ENCODE results near the gene CACNA2D2.

Gene CACNA2D2

DNA sequence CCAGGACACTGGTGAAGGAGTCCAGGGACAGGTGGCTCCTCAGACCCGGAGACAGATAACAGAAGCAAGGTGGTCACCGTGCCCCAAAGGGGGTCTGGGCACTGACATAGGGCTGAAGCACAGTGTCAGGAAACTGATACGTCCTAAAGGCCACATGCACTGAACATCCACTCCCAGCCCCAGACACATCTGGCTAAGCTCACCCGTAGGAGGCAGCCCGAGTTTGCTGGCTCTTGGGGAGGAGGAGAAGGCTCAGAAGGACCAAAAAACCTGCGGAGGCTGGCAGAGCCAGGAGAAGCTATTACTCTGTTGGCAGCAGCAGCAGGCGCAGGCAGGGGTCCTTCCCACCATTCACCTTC lies 1.2 kb downstream of the CACNA2D2 start:
- DNase-seq (ENCODE audit: low read depth, low spot score) = no peak

DNA sequence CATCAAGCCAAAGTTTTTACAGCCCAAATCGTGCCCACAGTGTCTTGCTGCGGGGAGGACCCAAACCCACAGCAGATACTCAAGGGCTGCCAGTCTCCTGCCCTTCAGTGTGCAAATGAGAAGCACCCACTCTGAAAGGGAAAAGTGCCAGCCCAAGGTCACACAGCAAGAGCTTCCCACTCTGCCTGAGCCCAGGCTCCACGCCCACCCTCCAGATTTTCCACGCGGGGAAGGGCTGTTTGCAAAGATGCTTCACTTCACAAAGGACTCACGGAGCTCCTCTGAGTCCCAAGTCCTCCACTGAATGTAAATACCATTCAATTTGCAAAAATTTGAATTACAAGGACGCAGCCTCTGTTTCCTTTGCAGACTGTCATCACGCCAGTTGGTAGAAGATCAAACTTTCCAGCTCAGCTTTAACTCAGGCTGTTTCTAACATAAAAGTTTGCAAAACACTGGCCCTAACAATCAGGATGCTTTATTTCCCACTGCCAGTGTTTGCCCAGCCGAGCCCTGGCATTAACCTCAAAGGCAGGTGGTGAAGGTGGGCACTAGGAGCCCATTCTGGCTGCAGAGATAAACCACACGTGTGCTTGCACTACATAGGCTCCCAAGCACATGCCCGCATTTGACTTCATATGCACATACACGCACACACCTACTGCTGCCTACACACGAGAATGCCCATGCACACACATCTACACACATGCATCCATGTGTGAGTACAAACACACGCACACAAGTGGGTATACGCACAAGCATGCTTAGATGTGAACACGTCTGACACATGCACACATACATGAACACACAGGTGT lies 7.6 kb downstream of the CACNA2D2 start:
- DNase-seq (ENCODE audit: low read depth, low spot score) = no peak

DNA sequence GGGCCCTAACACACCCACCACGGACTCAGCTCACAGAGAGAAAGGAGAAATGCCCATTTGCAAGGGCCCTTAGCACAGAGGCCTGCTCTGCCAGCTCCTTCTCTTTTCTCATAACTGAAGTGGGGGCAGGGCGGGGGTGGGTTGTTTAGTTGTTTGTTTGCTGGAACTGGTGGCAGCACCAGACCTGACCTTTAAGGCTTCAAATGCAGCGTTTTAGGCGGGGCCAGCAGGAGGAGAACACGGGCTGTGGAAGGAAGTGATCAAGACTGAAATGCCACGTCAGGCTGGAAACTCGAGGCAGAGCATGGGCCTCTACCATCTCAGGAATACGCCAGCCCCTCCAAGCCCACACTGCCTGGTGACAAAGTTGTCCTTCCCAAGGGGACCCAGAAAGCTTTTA lies 9.3 kb downstream of the CACNA2D2 start:
- DNase-seq (ENCODE audit: low read depth, low spot score) = no peak

DNA sequence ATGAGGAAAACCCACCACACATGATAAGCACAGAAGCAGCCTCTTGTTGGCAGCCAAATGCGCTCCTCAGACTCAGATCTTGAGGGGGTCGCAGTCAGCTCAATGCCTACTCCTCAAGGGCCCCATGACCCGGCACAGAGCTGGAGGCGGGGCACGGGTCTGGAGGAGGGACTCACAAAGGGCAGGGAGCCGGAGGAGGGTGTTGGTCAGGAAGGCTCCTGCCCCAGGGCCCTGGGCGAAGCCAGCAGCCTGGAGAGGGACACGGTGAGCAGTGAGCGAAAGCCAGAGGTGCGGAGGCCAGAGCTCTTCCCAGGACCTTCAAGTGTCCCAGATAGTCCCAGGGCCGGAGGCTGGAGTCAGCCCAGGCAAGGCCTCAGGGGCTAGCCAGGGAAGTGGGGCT lies 9.8 kb downstream of the CACNA2D2 start:
- no peak for DNase-seq (ENCODE audit: low read depth, low spot score)

DNA sequence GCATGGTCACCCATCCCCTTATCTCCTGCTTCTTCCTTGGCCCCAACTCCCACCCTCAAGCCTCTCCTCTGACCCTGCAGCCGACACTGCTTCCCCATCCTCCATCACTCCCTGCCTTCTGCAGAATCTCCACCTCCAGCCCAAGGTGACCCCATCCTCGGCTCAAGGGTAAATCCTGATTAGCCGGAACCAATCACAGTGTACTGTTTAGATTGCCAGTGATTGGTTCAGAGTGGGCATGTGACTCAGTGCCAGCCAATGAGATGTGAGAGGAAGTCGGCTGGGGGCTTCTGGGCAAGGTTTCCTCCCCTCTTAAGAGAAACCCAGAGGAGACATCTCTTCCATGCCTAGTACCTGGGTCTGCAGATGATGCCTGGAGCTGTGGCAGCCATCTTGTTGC lies 10.3 kb downstream of the CACNA2D2 start:
- no peak for DNase-seq (ENCODE audit: low read depth, low spot score)

DNA sequence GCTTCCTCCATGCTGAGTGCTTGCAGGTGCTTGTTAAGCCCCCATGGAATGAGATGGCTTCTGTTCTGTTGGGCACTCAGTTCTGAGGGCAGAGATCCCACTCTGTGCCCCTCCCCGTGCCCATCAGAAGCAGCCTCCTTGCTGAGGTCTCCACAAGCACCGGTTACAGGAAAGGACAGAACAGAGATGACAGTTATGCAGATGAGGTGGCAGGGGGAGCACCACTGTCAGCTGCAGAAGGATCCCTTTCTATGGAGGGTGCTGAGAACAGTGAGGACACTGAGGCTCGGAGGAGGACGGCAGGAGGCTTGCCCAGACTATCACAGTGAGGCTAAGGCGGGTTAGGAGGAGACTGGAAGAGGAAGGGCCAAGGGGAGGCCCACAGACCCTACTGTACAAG lies 12.4 kb downstream of the CACNA2D2 start:
- DNase-seq (ENCODE audit: low read depth, low spot score) = no peak

DNA sequence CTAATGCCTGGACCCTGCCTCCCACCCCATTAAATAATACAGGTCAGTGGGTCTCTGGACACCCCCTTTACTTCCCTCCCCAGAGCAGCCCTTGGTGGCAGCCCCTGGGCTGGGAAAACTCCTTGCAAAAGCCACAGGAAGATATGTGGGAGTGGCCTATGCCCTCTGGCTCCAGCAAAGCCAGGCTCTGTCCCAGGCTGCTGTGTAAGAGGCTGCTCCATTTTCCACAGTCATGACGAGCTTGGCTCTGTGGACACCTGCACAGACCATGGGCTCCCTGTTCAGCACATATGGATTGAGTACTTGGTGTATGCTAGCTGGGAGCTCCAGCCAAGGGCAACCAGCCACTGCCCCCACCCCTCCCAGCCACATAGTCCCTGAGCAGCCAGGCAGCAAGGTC lies 13.0 kb downstream of the CACNA2D2 start:
- no peak for DNase-seq (ENCODE audit: low read depth, low spot score)

DNA sequence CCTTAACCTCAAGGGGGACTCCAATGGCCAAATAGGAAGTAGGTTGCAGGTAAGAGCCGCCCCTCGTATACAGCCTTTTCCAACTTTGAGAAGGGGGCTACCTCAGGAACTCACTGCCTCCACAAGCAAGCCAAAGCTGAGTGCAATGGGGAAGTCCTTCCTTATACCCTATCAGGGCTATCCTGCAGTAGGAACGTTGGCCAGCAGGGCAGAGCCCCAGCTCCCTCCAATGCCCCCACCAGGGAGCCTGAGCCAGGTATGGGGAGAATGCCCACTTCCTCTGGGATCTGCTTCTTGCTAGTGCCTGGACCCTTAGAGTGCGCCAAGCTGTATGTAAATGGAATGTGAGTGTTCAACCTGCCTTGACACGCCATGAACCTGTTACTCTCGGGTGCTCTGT lies 16.3 kb downstream of the CACNA2D2 start:
- DNase-seq (ENCODE audit: low read depth, low spot score) = no peak

DNA sequence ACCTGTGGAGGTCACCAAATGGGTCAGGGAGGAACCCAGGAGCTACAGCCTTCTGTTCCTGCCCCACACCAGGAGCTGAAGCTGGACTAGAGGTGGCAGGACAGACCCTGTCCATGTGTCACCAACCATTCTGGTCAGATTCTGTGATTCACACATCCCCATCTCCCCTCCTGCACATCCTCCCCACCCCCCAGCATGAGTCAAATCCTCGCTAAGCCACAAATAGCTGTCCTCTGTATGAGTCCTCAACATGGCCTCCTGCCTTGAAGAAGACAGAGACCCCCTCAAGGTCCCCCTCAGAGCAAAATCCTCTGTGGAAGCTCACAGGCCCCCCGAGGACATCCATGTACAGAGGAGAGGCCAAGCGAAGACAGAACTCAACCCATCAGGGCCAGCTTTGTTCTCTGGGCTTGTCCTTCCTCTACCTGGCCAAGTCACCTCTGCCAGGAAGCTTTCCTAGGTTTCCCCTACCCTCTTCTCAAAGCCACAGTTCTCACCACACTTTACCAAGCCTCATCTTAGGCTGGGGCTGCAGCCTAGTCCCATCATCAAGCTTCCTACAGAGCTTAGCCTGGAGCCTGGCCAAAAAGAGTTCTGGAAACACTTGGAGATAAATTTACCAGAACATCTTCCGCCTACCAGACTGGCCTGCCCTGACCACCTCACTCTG lies 17.1 kb downstream of the CACNA2D2 start:
- no peak for DNase-seq (ENCODE audit: low read depth, low spot score)

DNA sequence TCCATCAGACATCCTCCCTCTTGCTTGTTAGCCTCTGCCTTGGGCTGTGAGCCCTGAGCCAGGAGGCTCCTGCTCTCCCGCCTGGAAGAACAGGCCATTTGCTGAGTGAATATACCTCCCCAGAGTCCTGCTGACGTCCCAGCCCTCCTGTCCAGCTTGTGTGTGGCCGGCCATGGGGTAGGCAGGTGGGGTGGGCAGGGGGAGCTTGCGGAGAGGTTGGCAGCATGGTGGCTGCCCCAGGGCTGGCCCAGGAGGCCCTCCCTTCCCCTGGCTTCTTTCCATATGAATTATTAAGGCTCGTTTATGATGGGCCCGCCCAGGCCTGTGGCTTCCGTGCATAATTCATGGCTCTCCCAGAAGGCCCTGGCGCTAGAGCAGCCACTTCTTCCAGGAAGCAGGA lies 18.7 kb downstream of the CACNA2D2 start:
- no peak for DNase-seq (ENCODE audit: low read depth, low spot score)

DNA sequence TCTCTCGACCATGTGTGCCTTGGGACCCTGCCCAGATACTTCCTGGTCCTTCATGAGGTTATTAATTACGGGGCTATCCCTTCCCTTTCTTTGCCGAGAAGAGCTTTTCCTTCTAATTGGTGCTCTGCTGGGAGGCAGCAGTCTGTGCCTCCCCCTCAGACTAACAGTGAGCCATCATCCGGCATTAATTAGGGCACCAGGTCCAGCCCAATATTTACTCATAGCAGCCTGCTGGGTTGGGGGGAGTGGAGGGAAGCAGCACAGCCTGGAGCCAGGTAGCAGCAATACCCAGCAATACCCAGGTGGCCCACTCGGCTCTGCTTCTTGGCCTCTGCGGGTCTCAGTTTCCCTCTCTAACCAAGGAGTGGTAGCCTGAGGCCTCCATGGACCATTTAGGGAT lies 20.1 kb downstream of the CACNA2D2 start:
- no peak for DNase-seq (ENCODE audit: low read depth, low spot score)

DNA sequence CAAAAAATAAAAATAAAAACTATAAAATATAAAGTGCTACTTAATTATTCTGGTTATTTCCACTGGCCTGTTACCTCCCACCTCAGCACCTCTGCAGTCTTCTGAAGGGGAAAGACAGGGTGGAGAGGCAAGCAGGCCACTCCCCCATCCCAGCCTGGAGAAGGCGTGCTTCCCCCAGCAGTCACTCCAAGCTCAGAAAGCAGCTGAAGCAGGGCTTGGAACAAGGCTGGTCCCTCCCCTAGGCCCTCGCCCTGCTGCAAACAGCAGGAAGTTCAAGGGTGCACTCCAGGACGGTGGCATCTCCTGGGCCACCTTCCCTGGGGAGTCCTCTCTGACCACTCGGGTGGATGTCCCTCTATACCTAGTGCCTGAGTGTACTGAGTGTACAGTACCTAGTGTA lies 21.4 kb downstream of the CACNA2D2 start:
- no peak for DNase-seq (ENCODE audit: low read depth, low spot score)

DNA sequence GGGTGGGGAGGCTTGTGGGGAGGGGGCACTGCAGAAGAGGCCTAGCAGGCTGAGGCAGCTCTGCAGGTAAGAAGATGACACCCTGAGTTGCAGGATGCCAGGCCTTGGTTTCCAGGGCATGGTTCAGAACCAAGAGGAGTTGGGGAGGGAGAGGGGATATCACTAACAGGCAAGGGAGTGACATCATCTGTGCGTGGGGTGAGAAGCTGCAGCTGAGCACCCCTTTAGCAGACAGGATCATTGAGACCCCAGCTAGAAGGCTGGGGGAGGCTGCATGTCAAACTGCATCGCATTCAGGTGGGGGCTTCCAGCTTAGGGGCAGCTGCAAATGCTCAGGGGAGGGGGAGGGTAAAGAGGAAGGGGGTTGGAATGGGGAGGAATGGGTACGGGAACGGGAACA lies 23.0 kb downstream of the CACNA2D2 start:
- no peak for DNase-seq (ENCODE audit: low read depth, low spot score)

DNA sequence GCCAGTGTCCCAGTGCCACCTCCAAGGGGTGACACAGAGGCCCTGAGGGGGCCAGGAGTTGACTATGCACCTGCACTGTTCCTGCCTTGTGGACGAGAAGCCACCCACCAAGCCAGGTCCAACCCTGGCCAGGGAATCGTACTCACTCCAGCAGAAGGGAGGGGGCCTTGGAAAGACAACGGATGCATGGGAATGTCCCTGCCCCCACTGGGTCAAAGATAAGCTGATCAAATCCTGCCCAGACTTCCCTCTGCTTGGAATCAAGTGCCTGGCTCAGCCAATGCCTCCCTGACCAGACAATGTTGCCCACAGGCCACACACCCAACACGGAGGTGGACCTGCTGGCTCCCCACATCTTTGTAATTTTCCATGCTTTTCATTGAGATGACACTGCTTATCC lies 23.9 kb downstream of the CACNA2D2 start:
- no peak for DNase-seq (ENCODE audit: low read depth, low spot score)

DNA sequence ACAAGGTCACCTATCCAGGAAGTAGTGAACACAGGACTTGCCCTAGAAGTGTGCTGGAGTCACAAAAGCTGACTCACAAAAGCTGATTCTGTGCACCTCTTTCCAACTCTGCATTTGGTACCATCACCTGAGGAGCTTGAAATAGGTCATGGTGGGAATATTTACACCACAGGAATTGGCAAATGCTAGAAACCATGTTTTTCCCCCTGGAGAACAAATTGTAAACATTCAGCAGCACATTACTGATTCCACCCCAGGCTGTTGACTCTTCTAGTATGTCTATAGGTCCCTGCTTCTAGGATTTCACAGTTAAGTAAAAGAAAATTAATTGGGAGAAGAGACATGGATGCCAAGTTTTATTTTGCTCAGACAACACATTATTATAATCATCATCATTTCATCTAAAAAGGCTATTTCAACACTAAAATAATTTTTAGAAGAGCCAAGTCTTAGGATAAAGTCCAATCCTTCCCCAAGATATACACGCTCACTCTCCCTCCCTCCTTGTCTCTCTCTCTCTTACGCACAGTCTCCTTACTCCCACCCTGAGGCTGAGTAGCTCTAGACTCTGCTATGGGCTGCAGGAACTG lies 24.7 kb downstream of the CACNA2D2 start:
- DNase-seq (ENCODE audit: low read depth, low spot score) = no peak

DNA sequence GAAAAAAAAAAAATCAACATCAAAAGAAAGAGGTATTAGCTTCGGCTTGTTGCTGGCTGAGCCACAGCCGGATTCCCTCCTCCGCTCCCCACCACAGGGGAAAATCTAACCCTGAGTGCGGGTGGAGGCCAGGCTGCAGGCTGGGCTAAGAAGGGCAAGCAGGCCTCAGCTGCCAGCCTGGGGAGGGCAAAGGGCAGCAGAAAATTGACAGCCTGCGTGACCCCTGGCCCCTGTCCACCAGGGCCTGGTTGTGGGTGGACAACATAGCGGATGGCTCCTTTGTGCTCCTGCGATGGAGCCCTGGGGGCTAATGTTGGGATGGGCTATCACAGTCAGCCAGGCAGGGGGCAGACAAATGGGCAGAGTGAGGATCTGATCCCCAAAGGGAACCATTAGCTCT lies 25.4 kb downstream of the CACNA2D2 start:
- DNase-seq (ENCODE audit: low read depth, low spot score) = no peak

DNA sequence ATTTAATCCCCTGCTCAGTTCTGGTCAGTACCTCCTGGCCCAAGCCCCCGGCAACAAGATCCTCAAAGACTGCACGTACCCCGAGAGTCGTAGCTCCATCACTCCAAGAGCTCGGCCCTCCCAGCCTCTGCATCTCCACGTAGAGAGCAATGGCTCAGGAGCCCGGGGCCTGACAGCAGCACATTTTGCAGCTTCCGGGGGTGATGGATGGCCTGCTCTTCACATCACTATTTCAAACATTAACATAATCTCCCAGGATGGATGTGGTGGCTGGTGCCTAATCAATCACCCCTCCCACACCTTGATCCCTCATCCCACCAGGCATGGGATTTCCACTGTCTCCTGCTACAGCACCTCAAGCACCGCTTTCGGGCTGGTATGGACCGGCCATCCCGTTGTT lies 28.1 kb downstream of the CACNA2D2 start:
- no peak for DNase-seq (ENCODE audit: low read depth, low spot score)

DNA sequence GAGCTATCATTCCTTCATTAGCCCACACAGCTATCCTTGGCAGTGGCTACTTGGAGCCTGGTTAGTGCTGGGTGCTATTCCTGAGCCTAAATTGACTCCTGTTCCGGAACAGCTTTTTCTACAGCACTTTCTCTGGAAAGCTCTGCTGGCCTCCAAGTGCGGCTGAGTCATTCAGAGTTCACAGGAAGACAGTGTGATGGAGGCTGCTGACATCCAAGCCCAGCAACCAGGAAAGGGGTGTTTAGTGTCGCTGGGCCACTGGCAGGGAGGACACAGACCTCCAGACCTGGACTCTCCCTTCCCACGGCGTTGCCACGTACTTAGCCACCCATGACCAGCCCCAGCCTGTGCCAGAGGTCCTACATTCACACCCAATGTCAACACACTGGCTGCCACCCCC lies 28.7 kb downstream of the CACNA2D2 start:
- no peak for DNase-seq (ENCODE audit: low read depth, low spot score)

DNA sequence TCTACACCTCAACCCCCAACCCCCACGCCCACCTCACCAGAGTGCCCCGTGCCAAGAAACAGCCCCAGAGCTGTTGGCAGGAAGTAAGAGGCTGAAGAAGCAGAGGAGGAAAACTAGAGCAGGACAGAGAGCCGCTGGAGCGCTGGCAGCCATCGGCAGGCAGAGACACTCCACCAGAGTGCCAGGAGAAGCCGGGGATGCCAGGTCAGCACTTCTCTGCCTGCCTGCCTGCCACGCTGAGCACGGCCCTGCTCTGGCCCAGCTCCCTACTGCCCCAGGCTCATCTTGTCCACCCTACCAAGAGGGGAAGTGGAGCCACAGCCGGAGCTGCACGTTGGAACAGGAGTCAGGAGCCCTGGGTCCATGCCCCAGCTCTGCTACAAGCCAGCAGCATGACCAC lies 29.7 kb downstream of the CACNA2D2 start:
- DNase-seq (ENCODE audit: low read depth, low spot score) = no peak

DNA sequence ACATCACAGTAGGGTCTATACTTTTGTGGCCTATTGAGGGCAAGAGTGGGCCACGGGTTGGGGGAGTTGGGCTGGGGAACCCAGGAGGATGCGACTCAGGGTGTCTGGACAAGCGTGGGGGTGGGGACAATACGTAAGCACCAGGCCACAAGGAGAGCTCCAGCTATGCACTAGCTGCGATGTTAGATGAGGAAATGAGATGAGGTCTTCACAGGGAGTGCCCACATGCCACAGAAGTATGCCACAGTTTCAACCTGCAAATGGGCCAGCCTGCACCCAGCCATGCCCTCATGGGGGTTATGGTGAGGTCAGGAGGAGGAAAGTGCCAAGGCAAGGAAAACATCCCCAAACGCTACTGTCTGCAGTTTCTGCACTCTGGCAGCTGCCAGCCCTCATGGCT lies 30.5 kb downstream of the CACNA2D2 start:
- no peak for DNase-seq (ENCODE audit: low read depth, low spot score)

DNA sequence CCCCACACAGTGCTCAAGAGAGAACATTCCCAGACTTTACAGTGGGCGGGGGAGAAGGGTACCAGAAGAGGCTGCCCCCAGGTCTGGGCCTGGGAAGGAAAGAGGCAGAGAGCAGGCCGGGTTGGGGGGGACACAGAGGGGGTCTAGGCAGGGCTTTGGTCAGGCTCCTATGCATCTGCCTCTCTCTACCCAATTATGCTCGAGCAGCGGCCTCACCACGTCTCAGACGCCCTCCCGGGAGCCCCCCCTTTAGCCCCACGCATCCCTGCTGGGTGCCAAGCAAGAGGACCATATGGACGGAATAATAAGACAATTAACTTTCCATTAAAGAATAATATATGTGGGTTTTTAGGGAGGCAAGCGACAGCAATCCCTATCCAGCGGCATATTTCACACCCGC lies 32.8 kb downstream of the CACNA2D2 start:
- no peak for DNase-seq (ENCODE audit: low read depth, low spot score)

DNA sequence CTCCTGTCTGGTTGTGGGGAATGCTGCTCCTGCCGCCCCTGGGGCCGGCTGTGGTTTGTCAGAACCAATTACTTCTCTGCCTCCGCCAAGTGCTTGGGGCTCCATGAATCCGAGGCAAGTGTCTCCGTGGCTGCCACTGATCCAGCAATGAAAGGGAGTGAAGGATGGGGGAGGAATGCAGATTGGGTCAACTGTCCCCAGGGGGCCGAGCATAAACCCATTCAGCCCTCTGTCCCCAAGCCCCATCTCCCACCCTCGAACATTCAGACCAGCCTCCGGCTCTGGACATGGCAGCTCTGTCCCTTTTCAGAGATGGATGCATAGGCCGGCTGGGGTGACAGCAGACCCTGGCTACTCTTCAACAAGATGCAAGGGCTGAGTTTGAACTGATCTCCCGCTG lies 35.5 kb downstream of the CACNA2D2 start:
- no peak for DNase-seq (ENCODE audit: low read depth, low spot score)

DNA sequence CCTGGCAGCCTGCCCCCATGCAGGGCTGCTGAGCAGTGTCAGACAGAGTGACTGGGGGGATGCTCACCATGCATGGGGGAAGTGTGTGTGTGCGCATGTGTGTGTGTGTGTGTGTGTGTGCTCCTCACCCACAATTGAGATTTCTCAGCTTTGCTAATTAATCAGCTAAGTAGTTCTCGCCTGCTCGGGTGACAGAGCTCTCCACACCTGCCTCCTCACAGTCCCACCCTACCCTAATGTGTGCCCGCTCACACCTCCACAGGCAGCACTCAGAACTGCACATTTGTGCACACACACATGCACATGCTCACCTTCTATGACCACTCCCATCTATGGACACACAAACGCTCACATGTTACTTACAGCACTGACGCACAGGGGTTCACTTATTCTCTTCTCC lies 37.3 kb downstream of the CACNA2D2 start:
- DNase-seq (ENCODE audit: low read depth, low spot score) = no peak

Data from smooth muscle cell of the brain vasculature (primary cell).